OCI-LY3 (cell line): ENCODE results near the gene ACP3.
A peak's percentile ranks its signal among the peaks of the same experiment; 100 is the strongest.

Source experiments
- H2AFZ ChIP-seq: fragments of 200-600, 300-600 bp; shearing (Covaris generic); 2 replicates; pipeline ENCODE4 v1.6.0; 2014; ENCODE audit warnings: antibody characterized with exemption, low read depth, low read length
- H3K27ac ChIP-seq: fragments of 200-600, 300-600 bp; sonication (generic); 2 replicates; pipeline ENCODE4 v1.5.1; 2014; ENCODE audit warnings: mild to moderate bottlenecking, low read length, moderate library complexity, mixed read lengths
- H3K27me3 ChIP-seq: fragments of 200-600, 300-600 bp; sonication (generic); 2 replicates; pipeline ENCODE4 v1.6.1; 2014; ENCODE audit warnings: low read depth, low read length, mixed read lengths
- H3K36me3 ChIP-seq: fragments of 200-600, 300-600 bp; sonication (generic); replicated peaks from 2 replicates; pipeline ENCODE3; 2014; ENCODE audit warnings: low read depth, low read length, mixed read lengths
- H3K4me1 ChIP-seq: fragments of 300-600, 200-600 bp; sonication (generic); 2 replicates; pipeline ENCODE4 v1.6.1; 2014; ENCODE audit warnings: low read length, mixed read lengths
- H3K4me2 ChIP-seq: fragments of 200-600, 300-600 bp; sonication (generic); 2 replicates; pipeline ENCODE4 v1.6.1; 2014; ENCODE audit warnings: low read length, mixed read lengths
- H3K4me3 ChIP-seq: fragments of 300-600, 200-600 bp; sonication (generic); 2 replicates; pipeline ENCODE4 v1.5.1; 2014; ENCODE audit warnings: antibody characterized with exemption, mild to moderate bottlenecking, low read length, moderate library complexity
- H3K79me2 ChIP-seq: fragments of 300-600, 200-600 bp; shearing (Covaris generic); 2 replicates; pipeline ENCODE4 v1.6.1; 2014; ENCODE audit warnings: mild to moderate bottlenecking, low read length, mixed read lengths
- H3K9ac ChIP-seq: fragments of 300-600, 200-600 bp; shearing (Covaris generic); 2 replicates; pipeline ENCODE4 v1.6.0; 2014; ENCODE audit warnings: mild to moderate bottlenecking, low read length, moderate library complexity
- H3K9me3 ChIP-seq: fragments of 200-600, 300-600 bp; shearing (Covaris generic); 2 replicates; pipeline ENCODE4 v1.6.1; 2014; ENCODE audit warnings: low read length, mixed read lengths; ENCODE audit not compliant: insufficient read depth
- H4K20me1 ChIP-seq: fragments of 200-600, 300-600 bp; sonication (generic); 2 replicates; pipeline ENCODE4 v1.6.1; 2016; ENCODE audit warnings: low read length, mixed read lengths; ENCODE audit not compliant: insufficient read depth
- CTCF ChIP-seq: fragments of 200-600, 300-600 bp; sonication (generic); IDR thresholded peaks from 2 replicates; pipeline ENCODE4 v1.5.1; 2014; ENCODE audit warnings: antibody characterized with exemption, low read length, low read depth
- EZH2phosphoT487 ChIP-seq: fragments of 200-600 bp; shearing (Covaris generic); IDR thresholded peaks from 2 replicates; pipeline ENCODE4 v1.6.1; 2018; ENCODE audit warnings: antibody characterized with exemption, mixed run types, low read depth

ACP3 gene

GRCh38 chr3:132348531-132348930 lies 31.3 kb downstream of the ACP3 start:
- no peak overlapping the region for H3K4me2 ChIP-seq
- H2AFZ ChIP-seq = no peak overlapping the region
- no peaks in the 10 kb centered on the region for H4K20me1 ChIP-seq
- H3K36me3 ChIP-seq = no peaks in the 10 kb centered on the region
- H3K27ac ChIP-seq = no peak overlapping the region
- TF ChIP-seq EZH2phosphoT487 (no peak), CTCF (no peak)
- H3K4me1 ChIP-seq = no peaks in the 10 kb centered on the region; the same call in 1 of the 2 replicates
- H3K27me3 ChIP-seq = no peaks in the 10 kb centered on the region
- no peak overlapping the region for H3K4me3 ChIP-seq
- H3K79me2 ChIP-seq = no peaks in the 10 kb centered on the region
- H3K9ac ChIP-seq = no peak overlapping the region
- no peaks in the 10 kb centered on the region for H3K9me3 ChIP-seq

- Histone ChIP-seq H4K20me1 (no peaks in the 10 kb centered on the region), H3K4me3 (no peak overlapping the region), H3K4me1 (no peaks in the 10 kb centered on the region; the same call in 1 of the 2 replicates), H2AFZ (no peak overlapping the region), H3K27me3 (no peaks in the 10 kb centered on the region), H3K9me3 (no peaks in the 10 kb centered on the region), H3K4me2 (no peak overlapping the region), H3K27ac (no peak overlapping the region), H3K36me3 (no peaks in the 10 kb centered on the region), H3K9ac (no peak overlapping the region), H3K79me2 (no peaks in the 10 kb centered on the region)
- TF ChIP-seq EZH2phosphoT487 (no peak), CTCF (no peak)
These were observed 33.6 kb downstream of the ACP3 start for GRCh38 chr3:132350814-132351213.

GRCh38 chr3:132351222-132351806 lies 34.1 kb downstream of the ACP3 start:
- Histone ChIP-seq H3K9me3 (no peaks in the 10 kb centered on the region), H3K4me3 (no peak overlapping the region), H3K4me1 (no peaks in the 10 kb centered on the region), H2AFZ (no peak overlapping the region), H3K36me3 (no peaks in the 10 kb centered on the region), H3K27ac (no peak overlapping the region), H3K79me2 (no peaks in the 10 kb centered on the region), H3K9ac (no peak overlapping the region), H3K4me2 (no peak overlapping the region), H4K20me1 (no peaks in the 10 kb centered on the region), H3K27me3 (no peaks in the 10 kb centered on the region)
- TF ChIP-seq EZH2phosphoT487 (no peak), CTCF (no peak)

- Histone ChIP-seq H3K36me3 (no peaks in the 10 kb centered on the region), H2AFZ (no peak overlapping the region)
- TF ChIP-seq EZH2phosphoT487 (no peak), CTCF (peak; percentile 95)
These were observed 35.4 kb downstream of the ACP3 start for GRCh38 chr3:132352556-132353143.

More at GRCh38 chr3:132352556-132353143, 35.4 kb downstream of the ACP3 start:
- H3K9ac ChIP-seq = no peak overlapping the region
- H3K79me2 ChIP-seq = no peaks in the 10 kb centered on the region
- H4K20me1 ChIP-seq = no peaks in the 10 kb centered on the region
- no peaks in the 10 kb centered on the region for H3K9me3 ChIP-seq
- no peaks in the 10 kb centered on the region for H3K4me1 ChIP-seq
- H3K4me2 ChIP-seq = no peak overlapping the region
- no peaks in the 10 kb centered on the region for H3K27me3 ChIP-seq
- no peak overlapping the region for H3K4me3 ChIP-seq
- no peak overlapping the region for H3K27ac ChIP-seq
